DND-41 (cell line): Measurements from ENCODE around the gene LY86.

Source experiments
- ATAC-seq: fragments of 200-7000 bp; cut with Tn5 transposase; 3 replicates; pipeline ENCODE4 v1.9.1; 2021; ENCODE audit warnings: low read depth; ENCODE audit not compliant: insufficient read depth
- DNase-seq: peaks from one replicate; pipeline ENCODE4 v3.0.0-alpha.2; 2020
- H2AFZ ChIP-seq: 2 replicates; pipeline ENCODE4 v1.6.0; 2012; ENCODE audit warnings: low read depth, low read length
- H3K27ac ChIP-seq: 2 replicates; pipeline ENCODE4 v1.5.1; 2012; ENCODE audit warnings: low read length, inconsistent platforms
- H3K27me3 ChIP-seq: fragments of 200-600 bp; sonication (generic); 2 replicates; pipeline ENCODE4 v1.6.0; 2012; ENCODE audit warnings: low read length, mild to moderate bottlenecking, inconsistent platforms; ENCODE audit not compliant: insufficient read depth, poor library complexity
- H3K36me3 ChIP-seq: 2 replicates; pipeline ENCODE4 v1.5.1; 2012; ENCODE audit warnings: low read length, inconsistent platforms; ENCODE audit not compliant: insufficient read depth
- H3K4me1 ChIP-seq: 2 replicates; pipeline ENCODE4 v1.5.1; 2012; ENCODE audit warnings: mild to moderate bottlenecking, low read length; ENCODE audit not compliant: insufficient read depth
- H3K4me2 ChIP-seq: 2 replicates; pipeline ENCODE4 v1.6.0; 2012; ENCODE audit warnings: mild to moderate bottlenecking, moderate library complexity, low read length, inconsistent platforms; ENCODE audit not compliant: insufficient read depth
- H3K4me3 ChIP-seq, 2 experiments: fragments of 200-600 bp in 1 of 2; shearing (Covaris generic) in 1 of 2; 2 replicates each; pipeline ENCODE4 v1.5.1; 2012 to 2016; ENCODE audit warnings: inconsistent platforms in 2 of 2, low read length in 2 of 2, mild to moderate bottlenecking in 2 of 2, low read depth in 1 of 2, moderate library complexity in 1 of 2
- H3K79me2 ChIP-seq: 2 replicates; pipeline ENCODE4 v1.6.0; 2012; ENCODE audit warnings: low read length, inconsistent platforms; ENCODE audit not compliant: insufficient read depth
- H3K9ac ChIP-seq: 2 replicates; pipeline ENCODE4 v1.6.0; 2012; ENCODE audit warnings: low read depth, mild to moderate bottlenecking, inconsistent platforms, low read length, moderate library complexity
- H3K9me3 ChIP-seq: 2 replicates; pipeline ENCODE4 v1.5.1; 2012; ENCODE audit warnings: low read length, moderate library complexity, mild to moderate bottlenecking, inconsistent platforms; ENCODE audit not compliant: insufficient read depth, severe bottlenecking
- H4K20me1 ChIP-seq: 2 replicates; pipeline ENCODE4 v1.6.0; 2012; ENCODE audit warnings: low read length; ENCODE audit not compliant: insufficient read depth
- EZH2 ChIP-seq: IDR thresholded peaks from 3 replicates; pipeline ENCODE4 v1.6.1; 2012; ENCODE audit warnings: borderline replicate concordance, low read depth, mild to moderate bottlenecking, moderate library complexity, low read length, inconsistent platforms; ENCODE audit not compliant: severe bottlenecking
- TF ChIP-seq, protein P1 (sequence below): IDR thresholded peaks from 2 replicates; pipeline ENCODE4 v1.5.1; 2012; ENCODE audit warnings: borderline replicate concordance, low read length, moderate library complexity, mild to moderate bottlenecking; ENCODE audit not compliant: poor library complexity, severe bottlenecking; ENCODE audit errors: extremely low read depth

Gene LY86

DNA sequence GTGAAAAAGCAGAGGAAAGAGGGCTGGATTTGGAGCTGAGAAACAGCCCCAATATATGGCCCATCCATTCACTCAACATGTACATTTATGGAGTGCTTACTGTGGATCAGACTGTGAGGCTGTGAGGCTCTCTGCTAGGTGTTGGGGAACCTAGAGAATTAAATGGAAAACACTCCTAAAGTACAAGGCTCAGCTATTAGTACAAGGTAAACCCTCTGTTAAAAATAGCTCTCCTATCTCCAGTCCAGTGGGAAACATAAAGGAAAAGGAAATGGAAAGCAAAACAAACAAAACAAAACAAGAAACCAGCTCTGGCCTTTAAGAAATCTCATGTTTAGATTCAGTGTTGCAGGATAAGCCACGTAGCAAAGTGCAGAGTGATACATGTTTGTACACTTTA lies 35.0 kb downstream of the LY86 start:
- no peak for ATAC-seq
- Histone ChIP-seq H4K20me1 (no peaks in the 10 kb centered on the region), H2AFZ (no peak overlapping the region), H3K27me3 (peaks cover 3% of the 10 kb centered on the region), H3K36me3 (no peaks in the 10 kb centered on the region), H3K9me3 (no peaks in the 10 kb centered on the region), H3K4me2 (no peak overlapping the region), H3K79me2 (no peaks in the 10 kb centered on the region), H3K4me1 (no peaks in the 10 kb centered on the region), H3K27ac (no peak overlapping the region), H3K4me3 (no peak overlapping the region), H3K9ac (no peak overlapping the region)
- DNase-seq = no peak
- TF ChIP-seq EZH2 = no peak
- TF ChIP-seq, protein P1, sequence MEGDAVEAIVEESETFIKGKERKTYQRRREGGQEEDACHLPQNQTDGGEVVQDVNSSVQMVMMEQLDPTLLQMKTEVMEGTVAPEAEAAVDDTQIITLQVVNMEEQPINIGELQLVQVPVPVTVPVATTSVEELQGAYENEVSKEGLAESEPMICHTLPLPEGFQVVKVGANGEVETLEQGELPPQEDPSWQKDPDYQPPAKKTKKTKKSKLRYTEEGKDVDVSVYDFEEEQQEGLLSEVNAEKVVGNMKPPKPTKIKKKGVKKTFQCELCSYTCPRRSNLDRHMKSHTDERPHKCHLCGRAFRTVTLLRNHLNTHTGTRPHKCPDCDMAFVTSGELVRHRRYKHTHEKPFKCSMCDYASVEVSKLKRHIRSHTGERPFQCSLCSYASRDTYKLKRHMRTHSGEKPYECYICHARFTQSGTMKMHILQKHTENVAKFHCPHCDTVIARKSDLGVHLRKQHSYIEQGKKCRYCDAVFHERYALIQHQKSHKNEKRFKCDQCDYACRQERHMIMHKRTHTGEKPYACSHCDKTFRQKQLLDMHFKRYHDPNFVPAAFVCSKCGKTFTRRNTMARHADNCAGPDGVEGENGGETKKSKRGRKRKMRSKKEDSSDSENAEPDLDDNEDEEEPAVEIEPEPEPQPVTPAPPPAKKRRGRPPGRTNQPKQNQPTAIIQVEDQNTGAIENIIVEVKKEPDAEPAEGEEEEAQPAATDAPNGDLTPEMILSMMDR = no peak

DNA sequence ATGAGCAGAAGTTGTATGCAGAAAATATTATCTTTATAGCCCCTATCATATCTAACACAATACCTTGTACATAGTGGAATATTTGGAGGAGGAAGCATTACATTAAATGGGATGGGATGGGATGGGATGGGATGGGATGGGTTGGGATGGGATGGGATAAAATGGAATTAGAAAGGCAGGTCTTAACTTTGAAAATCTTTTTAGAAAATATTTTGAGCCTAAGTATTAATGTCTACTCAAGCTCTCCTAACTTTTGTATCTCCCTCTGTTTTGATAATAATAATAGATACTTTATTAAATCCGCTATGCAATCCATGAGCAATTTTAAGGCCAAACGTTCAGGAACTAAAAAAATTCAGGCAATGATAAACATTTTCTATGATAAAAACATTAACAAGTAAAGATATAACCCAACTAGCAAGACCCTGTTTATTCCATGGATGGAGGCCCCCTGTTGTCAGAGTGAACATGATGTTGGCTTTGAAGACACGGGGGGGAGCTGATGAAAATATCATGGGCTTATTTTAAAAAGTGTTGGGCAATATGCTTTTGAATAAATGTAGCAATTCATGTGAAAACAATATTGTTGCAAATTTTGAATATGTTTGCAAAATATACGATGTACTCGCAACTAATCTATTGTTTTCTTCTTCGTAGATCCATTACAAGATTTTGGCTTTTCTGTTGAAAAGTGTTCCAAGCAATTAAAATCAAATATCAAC lies 35.9 kb downstream of the LY86 start:
- no peak overlapping the region for H2AFZ ChIP-seq
- H3K9me3 ChIP-seq = no peaks in the 10 kb centered on the region
- H3K79me2 ChIP-seq = no peaks in the 10 kb centered on the region
- ATAC-seq (no peak), DNase-seq (no peak)
- H3K27me3 ChIP-seq = peaks cover 3% of the 10 kb centered on the region
- no peak overlapping the region for H3K27ac ChIP-seq
- H4K20me1 ChIP-seq = no peaks in the 10 kb centered on the region
- no peak overlapping the region for H3K9ac ChIP-seq
- H3K4me1 ChIP-seq = no peaks in the 10 kb centered on the region
- no peak overlapping the region for H3K4me3 ChIP-seq
- TF ChIP-seq, protein P1 = no peak
- TF ChIP-seq EZH2 = no peak
- no peak overlapping the region for H3K4me2 ChIP-seq
- H3K36me3 ChIP-seq = no peaks in the 10 kb centered on the region

DNA sequence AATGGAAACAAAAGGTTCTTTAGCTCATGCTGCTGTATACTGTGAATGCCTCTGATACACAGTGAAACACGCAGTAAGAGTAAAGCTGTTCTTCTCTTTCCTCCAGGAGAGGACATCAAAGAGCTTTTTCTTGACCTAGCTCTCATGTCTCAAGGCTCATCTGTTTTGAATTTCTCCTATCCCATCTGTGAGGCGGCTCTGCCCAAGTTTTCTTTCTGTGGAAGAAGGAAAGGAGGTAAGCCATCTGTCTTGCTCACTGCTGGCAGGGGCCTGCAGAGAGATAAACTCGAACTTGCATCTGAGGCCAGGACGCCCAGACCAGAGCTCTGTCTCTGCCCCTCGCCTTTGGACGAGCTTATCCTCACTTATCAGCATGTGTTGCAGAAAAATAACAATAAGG lies 37.7 kb downstream of the LY86 start:
- Histone ChIP-seq H2AFZ (no peak overlapping the region), H3K36me3 (no peaks in the 10 kb centered on the region)

More for the DNA sequence above, 37.7 kb downstream of the LY86 start:
- Histone ChIP-seq H3K4me1 (no peaks in the 10 kb centered on the region), H3K4me2 (no peak overlapping the region), H3K9me3 (no peaks in the 10 kb centered on the region), H3K27ac (no peak overlapping the region), H3K79me2 (no peaks in the 10 kb centered on the region), H3K27me3 (peaks cover 3% of the 10 kb centered on the region), H4K20me1 (no peaks in the 10 kb centered on the region), H3K4me3 (no peak overlapping the region), H3K9ac (no peak overlapping the region)
- TF ChIP-seq, protein P1 = no peak
- no peak for TF ChIP-seq EZH2
- DNase-seq (no peak), ATAC-seq (no peak)
